Astrocyte (in vitro differentiated cells and primary cell): ENCODE results near the gene ANAPC13.

ENCODE experiments used
- EZH2 ChIP-seq: IDR thresholded peaks from 2 replicates; pipeline ENCODE4 v1.6.1; 2012; ENCODE audit warnings: mild to moderate bottlenecking, low read length, inconsistent platforms; ENCODE audit not compliant: insufficient read depth
- TF ChIP-seq, protein P1 (sequence below): IDR thresholded peaks from 2 replicates; pipeline ENCODE4 v1.5.1; 2011; ENCODE audit warnings: low read depth, mild to moderate bottlenecking, inconsistent platforms, low read length, moderate library complexity; ENCODE audit not compliant: insufficient read depth

DNA sequence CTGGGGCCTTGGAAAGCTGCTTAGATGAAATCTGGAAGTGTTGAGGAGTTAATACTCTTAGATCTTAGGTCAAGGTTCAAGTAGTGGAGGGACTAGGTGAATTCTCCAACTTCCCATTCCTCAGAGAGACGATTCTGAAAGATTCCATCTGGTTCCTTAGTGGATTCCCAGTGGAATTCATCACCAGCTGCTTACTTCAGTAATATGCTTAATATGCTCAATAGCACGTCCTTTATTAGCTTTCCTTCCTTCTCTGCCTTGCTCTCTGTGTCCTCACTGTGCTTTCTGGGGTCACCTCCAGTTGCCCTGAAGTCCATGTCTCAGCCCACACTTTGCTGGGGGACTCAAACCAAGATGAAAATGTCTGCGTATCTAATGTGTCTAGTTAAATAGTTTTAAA is 31.1 kb upstream of the ANAPC13 start:
- TF ChIP-seq, protein P1, sequence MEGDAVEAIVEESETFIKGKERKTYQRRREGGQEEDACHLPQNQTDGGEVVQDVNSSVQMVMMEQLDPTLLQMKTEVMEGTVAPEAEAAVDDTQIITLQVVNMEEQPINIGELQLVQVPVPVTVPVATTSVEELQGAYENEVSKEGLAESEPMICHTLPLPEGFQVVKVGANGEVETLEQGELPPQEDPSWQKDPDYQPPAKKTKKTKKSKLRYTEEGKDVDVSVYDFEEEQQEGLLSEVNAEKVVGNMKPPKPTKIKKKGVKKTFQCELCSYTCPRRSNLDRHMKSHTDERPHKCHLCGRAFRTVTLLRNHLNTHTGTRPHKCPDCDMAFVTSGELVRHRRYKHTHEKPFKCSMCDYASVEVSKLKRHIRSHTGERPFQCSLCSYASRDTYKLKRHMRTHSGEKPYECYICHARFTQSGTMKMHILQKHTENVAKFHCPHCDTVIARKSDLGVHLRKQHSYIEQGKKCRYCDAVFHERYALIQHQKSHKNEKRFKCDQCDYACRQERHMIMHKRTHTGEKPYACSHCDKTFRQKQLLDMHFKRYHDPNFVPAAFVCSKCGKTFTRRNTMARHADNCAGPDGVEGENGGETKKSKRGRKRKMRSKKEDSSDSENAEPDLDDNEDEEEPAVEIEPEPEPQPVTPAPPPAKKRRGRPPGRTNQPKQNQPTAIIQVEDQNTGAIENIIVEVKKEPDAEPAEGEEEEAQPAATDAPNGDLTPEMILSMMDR = no peak
- no peak for TF ChIP-seq EZH2
